GM21526 (cell line): ENCODE results near the gene TEX12.
"Not testable (repeated sequence)": the region's sequence is repeated elsewhere in the genome, so short reads cannot be mapped to it uniquely, and the experiment has no call there.

Experiments
- ATAC-seq: cut with Tn5 transposase; IDR thresholded peaks from one replicate; pipeline ENCODE4 v1.9.1; 2021; ENCODE audit warnings: moderate library complexity; ENCODE audit not compliant: unreplicated experiment, low FRiP score

Gene TEX12

DNA sequence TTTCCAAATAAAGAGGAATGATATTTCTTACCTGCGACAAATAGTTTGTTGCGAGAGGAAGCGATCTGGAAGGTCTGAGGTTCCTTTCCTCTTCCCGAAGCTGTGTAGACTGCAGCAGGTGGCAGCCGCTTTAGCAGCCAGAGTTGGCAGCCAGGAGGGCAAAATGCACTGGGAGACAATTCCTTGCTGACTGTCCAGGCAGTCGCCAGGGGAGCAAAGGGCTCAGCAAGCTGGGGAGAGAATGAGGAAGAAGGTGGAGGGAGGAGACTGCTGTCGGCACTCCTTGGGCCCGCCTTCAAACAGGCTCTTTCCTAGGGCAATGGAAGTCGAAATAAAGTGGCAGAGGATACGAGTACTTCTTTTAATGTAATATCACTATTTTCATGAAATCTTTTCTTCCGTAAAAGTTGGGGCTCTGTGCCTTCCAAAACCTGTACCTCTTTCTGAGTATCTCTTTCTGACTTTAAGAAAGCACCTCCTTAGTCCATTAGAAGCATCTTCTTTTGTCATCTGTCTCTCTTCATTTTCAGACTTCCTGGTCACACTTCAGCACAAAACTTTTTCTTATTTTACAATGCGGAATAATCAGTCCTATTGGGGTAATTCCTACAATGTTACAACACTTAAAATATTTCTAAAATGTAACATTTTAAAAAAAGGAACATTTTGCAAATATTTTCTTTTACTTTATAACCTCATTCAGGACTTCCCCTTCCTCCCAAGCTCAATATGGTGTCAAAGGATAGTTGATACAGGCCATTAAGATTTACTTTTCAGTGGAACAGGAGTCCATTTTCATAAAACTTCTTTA, 3.1 kb upstream of the TEX12 start, which contains the start of gene IL18:
IL18 (minus strand) TSS at position 220 of the 811 bp plus-strand sequence. CDS start 9,041 bp downstream, outside the sequence.
- ATAC-seq: no peak

DNA sequence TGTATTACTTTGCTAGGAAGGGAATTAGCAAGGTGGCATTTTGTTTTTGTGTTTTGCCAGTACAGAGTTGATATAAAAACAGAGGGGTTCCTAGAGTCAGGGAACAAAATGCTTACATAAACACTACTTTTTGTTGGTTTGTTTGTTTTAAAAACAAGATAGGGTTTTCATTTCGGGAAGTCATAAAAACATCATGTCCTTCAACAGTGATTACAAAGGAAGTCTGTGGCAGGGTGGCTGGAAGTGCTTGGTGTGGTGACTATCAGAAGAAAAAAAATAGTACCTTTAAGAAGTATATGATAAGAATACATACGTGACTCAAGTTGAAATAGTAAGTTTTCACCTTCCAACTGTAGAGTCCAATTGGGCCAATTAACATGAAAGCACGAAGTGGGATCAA, 2.1 kb upstream of the TEX12 start:
- no peak for ATAC-seq

DNA sequence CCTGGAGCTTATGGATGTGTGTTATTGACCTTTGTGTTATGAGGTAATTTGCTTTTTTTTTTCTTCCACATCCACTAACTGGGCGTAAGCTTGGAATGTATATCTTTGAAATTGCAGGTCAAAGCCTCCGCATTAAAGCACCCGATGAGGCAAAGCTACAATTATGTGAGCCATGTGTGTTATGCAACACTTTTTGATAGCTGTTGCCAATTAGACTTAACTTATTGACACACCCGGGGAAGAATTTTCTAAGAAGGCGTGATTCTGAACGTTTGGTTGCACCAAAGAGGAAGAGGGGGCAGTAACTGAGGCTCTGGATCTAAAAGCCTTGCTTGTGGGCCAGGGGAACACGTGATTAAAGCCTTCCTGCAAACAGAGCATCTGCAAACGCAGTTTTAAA, 610 bp upstream of the TEX12 start:
- no peak for ATAC-seq

DNA sequence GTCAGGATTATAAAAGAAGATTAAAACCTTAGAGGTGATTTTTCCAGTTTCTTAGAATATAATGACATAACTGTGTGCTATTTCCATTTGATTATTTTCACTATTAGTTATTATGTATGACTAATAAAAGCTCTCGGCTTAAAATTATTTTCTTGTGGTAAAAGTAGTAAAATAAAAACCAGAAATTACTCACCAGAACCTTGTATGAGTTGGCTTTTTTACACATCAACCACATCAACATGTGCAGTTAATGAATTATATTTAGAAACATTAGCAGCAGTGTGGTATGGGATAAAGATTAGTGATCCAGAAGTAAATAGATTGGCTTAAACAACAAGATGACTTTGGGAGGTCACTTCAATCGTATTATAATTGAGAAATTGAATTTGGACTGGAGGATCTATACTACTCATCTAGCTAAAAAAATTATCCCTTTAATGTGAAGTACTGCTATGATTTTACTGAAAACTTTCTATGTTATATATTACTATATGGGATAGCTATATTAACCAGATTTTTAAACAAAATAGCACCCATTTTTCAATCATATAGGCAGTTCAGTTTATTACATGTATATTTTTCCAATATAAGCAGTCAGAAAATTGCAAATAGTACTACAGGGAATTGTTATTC, 5.3 kb downstream of the TEX12 start:
- ATAC-seq: no peak

DNA sequence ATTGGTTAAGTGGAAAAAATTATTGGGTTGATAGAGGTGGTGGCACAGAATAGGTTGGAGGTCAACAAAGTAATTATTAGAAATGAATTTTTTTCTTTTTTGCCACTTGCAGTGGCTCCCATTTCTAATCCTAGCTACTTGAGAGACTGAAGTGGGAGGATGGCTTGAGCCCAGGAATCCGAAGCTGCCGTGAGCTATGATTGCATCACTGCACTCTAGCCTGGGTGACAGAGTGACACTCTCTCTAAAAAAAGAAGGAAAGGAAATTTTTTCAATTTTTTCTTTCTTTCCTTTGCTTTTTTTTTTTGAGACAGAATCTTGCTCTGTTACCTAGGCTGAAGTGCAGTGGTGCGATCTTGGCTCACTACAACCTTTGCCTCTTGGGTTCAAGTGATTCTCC, 6.0 kb downstream of the TEX12 start:
- no peak for ATAC-seq

DNA sequence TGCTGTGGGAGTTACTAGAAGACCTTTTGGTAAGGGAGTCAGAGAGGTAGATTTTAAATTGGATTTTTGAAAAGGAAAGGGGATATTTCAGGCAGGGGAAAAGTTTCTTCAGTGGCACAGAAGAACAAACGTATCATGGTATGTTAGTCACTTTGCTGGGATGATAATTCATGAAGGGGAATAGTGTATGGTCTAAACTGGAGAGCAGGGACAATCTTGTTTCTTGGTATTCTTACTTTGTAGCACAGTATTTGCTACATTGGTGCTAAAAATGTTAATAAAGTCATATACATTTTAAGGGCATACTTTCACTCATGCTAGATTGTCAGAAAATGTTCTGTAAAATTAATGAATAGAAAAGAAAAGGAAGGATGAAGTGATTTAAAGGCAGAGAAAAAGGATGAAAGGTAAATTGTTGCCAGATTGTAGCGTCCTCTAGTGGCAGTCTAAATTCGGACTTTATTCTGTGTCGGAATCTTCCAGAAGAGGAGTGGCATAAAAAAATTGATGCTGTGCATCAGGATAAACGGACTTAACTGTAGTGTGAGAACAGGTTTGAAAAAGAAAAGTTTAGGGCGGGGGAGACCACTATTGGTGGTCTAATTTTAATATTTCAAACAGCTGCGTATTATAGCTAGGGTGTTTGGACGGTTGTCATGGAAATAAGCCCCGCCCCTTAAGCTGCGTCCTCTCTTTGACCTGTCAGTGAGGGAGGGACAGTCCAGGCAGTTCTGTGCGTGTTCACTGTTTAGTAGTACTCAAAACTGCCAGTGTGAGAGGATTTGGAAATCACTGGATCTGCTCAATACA, 7.8 kb downstream of the TEX12 start, which contains the start of gene BCO2:
BCO2 (plus strand) TSS at position 724 of the 810 bp plus-strand sequence. CDS start 90 bp downstream, outside the sequence.
- peak; percentile 48 for ATAC-seq

DNA sequence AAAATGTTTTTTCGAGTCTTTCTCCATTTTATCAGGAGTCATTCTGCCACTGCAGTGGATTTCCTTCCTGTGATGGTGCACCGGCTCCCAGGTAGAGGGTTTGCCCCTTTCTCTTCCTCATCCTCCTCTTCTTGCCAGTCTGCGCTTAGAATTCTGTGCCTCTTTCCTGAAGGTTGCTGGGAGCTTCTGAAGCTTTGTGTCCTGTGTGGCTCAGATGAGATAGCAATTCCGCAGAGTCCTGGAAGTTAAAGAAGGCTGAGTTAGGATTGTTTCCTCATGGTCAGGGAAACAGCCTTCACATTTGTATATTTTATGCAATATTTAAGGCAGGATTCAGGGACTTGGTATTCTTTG, 8.4 kb downstream of the TEX12 start:
- ATAC-seq: no peak

DNA sequence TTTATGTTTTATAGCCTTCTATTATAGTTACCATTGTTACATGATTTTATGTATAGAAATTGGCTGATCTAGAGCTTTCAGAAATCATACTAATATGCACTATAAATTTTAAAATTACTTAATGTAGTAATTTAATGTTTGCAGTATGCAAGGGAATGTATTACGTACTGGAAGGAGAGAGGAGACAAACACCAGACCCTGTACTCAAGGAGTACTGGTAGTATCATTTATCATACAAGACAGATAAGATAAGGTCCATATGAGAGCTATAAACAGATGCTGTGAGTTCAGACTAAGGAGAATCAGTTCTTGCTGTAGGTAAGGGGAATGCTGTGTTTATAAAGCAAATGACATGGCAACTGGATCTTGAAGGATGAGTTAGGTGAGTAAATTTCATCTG, 8.9 kb downstream of the TEX12 start:
- ATAC-seq: no peak

DNA sequence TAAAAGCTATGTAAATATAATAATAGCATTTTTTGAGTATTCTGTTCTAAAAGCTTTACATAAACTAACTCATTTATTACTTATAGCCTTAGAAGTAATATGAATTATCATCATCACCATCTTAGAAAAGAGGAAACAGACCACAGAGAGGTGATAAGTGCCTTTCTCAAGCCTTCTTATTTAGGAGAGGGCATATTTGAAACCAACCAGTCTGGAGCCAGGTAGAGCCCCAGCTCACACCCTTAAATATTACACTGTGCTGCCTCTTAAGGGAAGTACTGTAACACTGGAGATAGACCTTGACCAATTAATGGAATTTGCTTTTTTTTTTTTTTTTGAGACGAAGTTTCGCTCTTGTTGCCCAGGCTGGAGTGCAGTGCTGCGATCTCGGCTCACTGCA, 10.4 kb downstream of the TEX12 start:
- no peak for ATAC-seq

DNA sequence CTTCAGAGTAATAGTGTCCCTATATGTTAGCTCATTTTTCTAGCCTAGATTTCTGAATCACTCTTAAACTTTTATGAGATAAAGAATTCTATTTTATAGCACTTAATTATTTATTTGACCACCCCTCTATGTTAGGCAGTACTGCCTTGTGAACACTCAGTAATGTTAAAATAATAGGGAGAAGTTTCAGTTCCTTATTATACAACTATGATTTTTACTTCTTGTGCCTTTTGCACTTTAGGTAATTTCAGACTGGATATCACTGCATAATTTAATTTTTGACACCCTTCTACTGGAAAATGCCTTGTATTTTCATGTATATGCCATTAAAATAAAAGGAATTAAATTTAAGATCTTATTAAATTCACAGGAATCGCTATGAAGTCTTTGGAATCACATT, 11.3 kb downstream of the TEX12 start:
- ATAC-seq: no peak

DNA sequence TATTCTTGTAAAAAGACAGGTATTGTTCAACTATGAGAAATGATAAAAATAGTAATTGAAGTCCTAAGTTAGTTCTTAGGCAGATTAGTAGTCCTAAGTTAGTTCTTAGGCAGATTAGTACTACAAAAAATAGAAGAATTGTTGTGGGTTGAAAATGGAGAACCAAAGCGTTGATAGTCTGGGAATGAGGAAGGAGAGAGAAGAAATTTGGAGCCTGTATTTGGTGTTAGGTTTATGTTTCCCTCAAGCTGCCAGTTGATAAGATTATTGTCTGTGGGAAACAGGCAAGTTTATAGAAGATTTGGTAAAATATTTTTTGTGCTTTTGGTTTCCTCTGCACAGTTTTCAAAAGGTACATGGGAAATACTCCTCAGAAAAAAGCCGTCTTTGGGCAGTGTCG, 11.8 kb downstream of the TEX12 start:
- ATAC-seq: no peak

DNA sequence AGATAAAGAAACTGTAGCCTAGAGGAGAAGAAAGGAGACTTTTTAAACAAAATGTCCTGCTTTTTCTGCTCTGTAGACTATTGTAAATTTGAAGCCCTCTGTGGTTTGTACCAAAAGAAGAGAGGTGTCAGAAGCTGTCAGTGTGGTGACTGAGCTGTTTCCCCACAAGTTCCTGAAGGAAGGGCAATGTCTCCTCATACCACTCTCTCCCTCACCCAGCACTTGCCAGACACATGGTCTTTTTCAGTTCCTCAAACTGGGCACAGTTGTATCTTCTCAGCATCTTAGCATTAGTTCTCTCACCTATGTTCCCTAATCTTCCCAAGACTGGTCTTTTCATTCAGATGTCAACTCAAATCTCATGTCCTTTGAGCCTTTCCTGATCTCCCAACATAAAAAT, 12.4 kb downstream of the TEX12 start:
- ATAC-seq: no peak

DNA sequence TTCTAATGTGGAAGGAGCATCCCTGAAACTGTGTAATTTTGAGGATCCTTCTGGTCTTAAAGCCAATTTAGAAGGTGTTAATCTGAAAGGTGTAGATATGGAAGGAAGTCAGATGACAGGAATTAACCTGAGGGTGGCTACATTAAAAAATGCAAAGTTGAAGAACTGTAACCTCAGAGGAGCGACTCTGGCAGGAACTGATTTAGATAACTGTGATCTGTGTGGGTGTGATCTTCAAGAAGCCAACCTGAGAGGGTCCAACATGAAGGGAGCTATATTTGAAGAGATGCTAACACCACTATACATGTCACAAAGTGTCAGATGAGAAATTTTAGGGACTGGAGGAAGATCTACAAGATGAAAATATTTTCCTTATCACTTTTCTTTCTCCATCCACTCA, 15.7 kb downstream of the TEX12 start:
- ATAC-seq: no peak

DNA sequence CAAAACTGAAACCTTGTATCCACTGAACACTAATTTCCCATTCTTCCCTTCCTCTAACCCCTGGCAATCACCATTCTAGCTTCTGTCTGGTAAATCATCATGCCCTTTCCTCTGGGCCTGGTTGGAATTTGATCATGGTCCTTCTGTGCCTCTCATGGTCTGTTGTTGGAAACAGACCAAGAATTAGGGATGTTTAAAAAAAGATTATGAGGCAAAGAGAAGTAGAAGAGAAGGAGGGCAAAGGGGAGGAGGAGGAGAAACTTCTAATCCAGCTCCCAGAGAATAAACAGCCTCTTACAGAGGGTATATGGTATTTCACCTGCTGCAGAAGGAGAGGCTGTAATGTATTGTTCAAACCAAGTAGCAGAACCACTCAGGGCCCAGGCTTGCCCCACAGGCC, 18.7 kb downstream of the TEX12 start:
- no peak for ATAC-seq

DNA sequence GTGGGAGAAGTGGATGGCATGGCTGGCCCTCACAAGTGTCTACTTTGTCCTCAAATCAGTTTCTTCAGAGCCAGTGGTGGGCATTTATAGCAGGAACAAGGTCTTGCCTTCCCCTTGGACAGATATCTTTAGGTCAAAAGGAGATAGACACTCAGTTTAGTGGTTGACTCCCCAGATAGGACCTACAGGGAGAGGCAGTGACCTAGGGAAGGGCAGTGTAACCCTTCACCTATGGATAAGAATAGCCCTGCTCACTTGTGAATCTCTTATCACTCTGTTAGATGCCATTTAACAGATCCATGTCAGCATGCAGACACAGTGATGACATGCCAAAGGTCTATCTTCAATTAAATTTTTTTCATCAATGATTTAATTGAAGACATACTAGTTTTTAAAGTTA, 19.1 kb downstream of the TEX12 start:
- no peak for ATAC-seq

DNA sequence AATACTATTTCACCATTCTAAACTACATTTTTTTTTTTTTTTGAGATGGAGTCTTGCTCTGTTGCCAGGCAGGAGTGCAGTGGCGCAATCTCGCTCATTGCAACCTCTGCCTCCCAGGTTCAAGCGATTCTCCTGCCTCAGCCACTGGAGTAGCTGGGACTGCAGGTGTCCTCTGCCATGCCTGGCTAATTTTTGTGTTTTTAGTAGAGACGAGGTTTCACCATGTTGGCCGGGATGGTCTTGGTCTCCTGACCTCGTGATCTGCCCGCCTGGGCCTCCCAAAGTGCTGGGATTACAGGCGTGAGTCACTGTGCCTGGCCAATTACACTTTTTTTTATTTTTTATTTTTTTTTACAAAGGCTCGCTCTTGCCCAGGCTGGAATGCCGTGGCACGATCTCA, 27.9 kb downstream of the TEX12 start:
- ATAC-seq: not testable (repeated sequence)

DNA sequence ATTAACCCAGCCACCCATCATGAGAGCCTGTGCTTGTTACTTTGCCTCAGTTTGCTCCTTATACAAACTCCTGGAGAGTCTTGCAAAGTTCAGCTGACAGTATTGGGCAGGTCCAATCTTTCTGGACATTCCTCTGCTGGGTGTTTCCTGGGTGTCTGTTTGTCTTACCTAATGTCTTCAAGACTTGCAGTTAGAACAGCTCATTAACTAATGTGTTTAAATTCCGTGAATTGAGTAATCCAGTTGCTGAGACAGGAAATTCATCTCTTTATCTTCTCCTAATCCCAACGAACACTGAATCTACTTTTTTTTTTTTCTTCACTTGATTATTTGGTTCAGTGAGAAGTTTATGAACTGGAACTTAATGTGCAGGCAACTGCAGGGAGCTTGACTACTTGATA, 28.8 kb downstream of the TEX12 start:
- no peak for ATAC-seq

DNA sequence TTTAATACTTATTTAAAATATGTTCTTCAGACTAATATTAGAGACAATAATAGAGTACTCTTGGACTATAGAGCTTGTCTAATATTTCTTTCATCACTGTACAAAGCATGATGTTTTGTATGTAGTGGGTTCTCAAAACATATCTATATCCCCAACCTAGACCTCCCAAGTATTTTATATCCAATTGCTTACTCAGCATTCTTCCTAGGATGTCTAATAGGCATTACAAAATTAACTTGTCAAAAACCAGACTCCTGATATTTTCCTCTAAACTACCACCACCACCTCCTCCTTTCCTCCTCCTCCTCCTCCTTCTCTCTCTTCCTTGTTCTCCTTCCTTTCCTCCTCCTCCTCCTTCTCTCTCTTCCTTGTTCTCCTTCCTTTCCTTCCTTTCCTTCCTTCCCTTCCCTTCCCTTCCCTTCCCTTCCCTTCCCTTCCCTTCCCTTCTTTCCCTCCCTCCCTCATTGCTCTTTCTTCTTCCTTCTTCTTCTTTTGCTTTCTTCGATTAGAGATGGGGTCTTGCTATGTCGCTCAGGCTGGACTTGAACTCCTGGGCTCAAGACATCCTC, 29.4 kb downstream of the TEX12 start:
- ATAC-seq: no peak

DNA sequence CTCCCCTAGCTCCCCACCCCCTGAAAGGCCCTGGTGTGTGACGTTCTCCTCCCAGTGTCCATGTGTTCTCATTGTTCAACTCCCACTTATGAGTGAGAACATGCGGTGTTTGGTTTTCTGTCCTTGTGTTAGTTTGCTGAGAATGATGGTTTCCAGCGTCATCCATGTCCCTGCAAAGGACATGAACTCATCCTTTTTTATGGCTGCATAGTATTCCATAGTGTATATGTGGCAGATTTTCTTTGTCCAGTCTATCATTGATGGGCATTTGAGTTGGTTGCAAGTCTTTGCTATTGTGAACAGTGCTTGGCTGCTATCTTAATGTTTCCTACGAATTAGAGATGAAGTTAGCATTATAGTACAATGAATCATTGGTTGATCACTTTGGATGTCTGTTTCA, 31.9 kb downstream of the TEX12 start:
- not testable (repeated sequence) for ATAC-seq

DNA sequence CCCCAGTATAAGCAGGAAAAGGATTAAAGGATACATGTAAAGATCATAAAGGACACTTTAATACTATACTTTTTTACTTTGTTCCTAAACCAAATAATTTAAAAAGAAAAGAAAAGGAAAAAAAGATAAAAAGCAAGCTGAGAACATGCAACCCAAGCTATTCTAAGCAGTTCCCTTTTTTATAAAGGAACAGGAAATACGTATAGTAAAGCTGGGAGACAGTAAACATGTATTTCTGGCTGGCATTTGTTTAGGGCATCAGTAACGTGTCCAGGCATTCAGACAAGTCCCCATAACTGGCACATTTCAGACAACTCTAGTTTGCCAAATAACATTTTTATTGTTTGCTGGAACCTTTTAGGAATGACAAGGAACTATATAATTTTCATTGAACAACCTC, 33.1 kb downstream of the TEX12 start:
- ATAC-seq: no peak

DNA sequence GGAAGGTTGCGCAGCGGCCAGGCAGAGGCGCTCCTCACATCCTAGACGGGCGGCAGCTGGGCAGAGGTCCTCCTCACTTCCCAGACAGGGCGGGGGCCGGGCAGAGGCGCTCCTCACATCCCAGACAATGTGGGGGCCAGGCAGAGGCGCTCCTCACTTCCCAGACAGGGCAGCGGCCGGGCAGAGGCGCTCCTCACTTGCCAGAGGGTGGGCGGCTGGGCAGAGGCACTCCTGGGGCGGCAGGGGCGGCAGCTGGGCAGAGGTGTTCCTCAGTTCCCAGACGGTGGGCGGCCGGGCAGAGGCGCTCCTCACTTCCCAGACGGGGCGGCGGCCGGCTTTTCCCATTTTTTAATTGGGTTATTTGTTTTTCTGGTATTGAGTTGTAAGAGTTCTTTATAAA, 38.9 kb downstream of the TEX12 start:
- ATAC-seq: no peak
